Ishikawa (cell line): ENCODE results near the gene UNCX.
A peak's percentile ranks its signal among the peaks of the same experiment; 100 is the strongest.

Experiments used
- CEBPB ChIP-seq: IDR thresholded peaks from 2 replicates; pipeline ENCODE4 v1.6.1; 2012
- CREB1 ChIP-seq: IDR thresholded peaks from 2 replicates; pipeline ENCODE4 v1.6.1; 2012; ENCODE audit warnings: low read depth
- EGR1 ChIP-seq: IDR thresholded peaks from 2 replicates; pipeline ENCODE4 v1.6.1; 2012
- EP300 ChIP-seq: IDR thresholded peaks from 2 replicates; pipeline ENCODE4 v1.6.1; 2012; ENCODE audit warnings: borderline replicate concordance
- FOXM1 ChIP-seq: IDR thresholded peaks from 2 replicates; pipeline ENCODE4 v1.6.1; 2012; ENCODE audit warnings: low read depth, borderline replicate concordance
- MAX ChIP-seq: IDR thresholded peaks from 2 replicates; pipeline ENCODE4 v1.6.1; 2012
- NFIC ChIP-seq: IDR thresholded peaks from 2 replicates; pipeline ENCODE4 v1.6.1; 2012
- RAD21 ChIP-seq: IDR thresholded peaks from 2 replicates; pipeline ENCODE4 v1.6.1; 2012; ENCODE audit warnings: low read depth
- REST ChIP-seq: IDR thresholded peaks from 2 replicates; pipeline ENCODE4 v1.6.1; 2012; ENCODE audit warnings: low read depth, mild to moderate bottlenecking
- TAF1 ChIP-seq: IDR thresholded peaks from 2 replicates; pipeline ENCODE4 v1.6.1; 2012; ENCODE audit warnings: low read depth, mild to moderate bottlenecking
- TCF12 ChIP-seq: IDR thresholded peaks from 2 replicates; pipeline ENCODE4 v1.6.1; 2012; ENCODE audit warnings: low read depth
- TEAD4 ChIP-seq: IDR thresholded peaks from 2 replicates; pipeline ENCODE4 v1.6.1; 2012
- USF1 ChIP-seq: IDR thresholded peaks from 2 replicates; pipeline ENCODE4 v1.6.1; 2012
- YY1 ChIP-seq: IDR thresholded peaks from 2 replicates; pipeline ENCODE4 v1.6.1; 2012; ENCODE audit warnings: low read depth
- ZBTB7A ChIP-seq: IDR thresholded peaks from 2 replicates; pipeline ENCODE4 v1.6.1; 2012; ENCODE audit warnings: low read depth

Gene UNCX

GRCh38 chr7:1246160-1246870 lies 13.6 kb downstream of the UNCX start:
- TF ChIP-seq TAF1 (no peak), CREB1 (no peak), MAX (no peak), NFIC (no peak), YY1 (no peak), USF1 (no peak), TEAD4 (no peak), EP300 (no peak), RAD21 (no peak), CEBPB (no peak), FOXM1 (no peak), EGR1 (no peak), REST (no peak), ZBTB7A (no peak), TCF12 (no peak)

- TF ChIP-seq EGR1, result no peak
- no peak for TF ChIP-seq EP300
- no peak for TF ChIP-seq MAX
- TF ChIP-seq CREB1, result no peak
Measured at GRCh38 chr7:1246871-1247526, 14.3 kb downstream of the UNCX start.

GRCh38 chr7:1247527-1248041 lies 14.9 kb downstream of the UNCX start:
- TF ChIP-seq CREB1, result no peak
- no peak for TF ChIP-seq EP300
- TF ChIP-seq REST, result no peak
- no peak for TF ChIP-seq MAX
- peak; percentile 37; the same call in 1 of the 2 replicates for TF ChIP-seq ZBTB7A
- TF ChIP-seq YY1, result no peak
- TF ChIP-seq TEAD4, result no peak
- no peak for TF ChIP-seq CEBPB
- TF ChIP-seq FOXM1, result no peak

- TF ChIP-seq CREB1, result no peak
- TF ChIP-seq ZBTB7A, result no peak
- TF ChIP-seq REST, result no peak
- TF ChIP-seq MAX, result peak; percentile 89
- 0 out of 2 replicates have a peak, but pooled peaks have one; percentile 20 for TF ChIP-seq EP300
- no peak for TF ChIP-seq TCF12
- no peak for TF ChIP-seq EGR1
- TF ChIP-seq TEAD4, result peak; percentile 80
- TF ChIP-seq NFIC, result 0 out of 2 replicates have a peak, but pooled peaks have one; percentile 18
Measured at GRCh38 chr7:1248143-1248915, 15.7 kb downstream of the UNCX start.
